Caco-2 (cell line): Measurements from ENCODE around the gene C1orf35. TPM values are rescaled to one million over a fixed set of nuclear protein-coding genes. Genes with fewer than 3 reads are reported as not detected.
A peak's percentile ranks its signal among the peaks of the same experiment; 100 is the strongest.

ENCODE experiments used
- BruUV-seq: library from RNA; stranded (reverse); fragments of 400-500 nt; replicated peaks from 2 replicates; lab custom pipeline; 2021; lab: Mats Ljungman, UMichigan
- CTCF ChIA-PET: fragments of 300-600 bp; sonication (Branson Sonifier 250); formaldehyde crosslinking; loops from one replicate; lab custom pipeline; 2022; ENCODE audit warnings: antibody characterized with exemption; lab: Charles Lee
- POLR2A ChIA-PET: fragments of 300-600 bp; sonication (Branson Sonifier 250); formaldehyde crosslinking; loops from one replicate; lab custom pipeline; 2022; ENCODE audit warnings: antibody characterized with exemption; lab: Charles Lee
- DNase-seq, 2 experiments: peaks; one replicate each; pipeline versions ENCODE4 v3.0.0 to v3.0.0-alpha.2; 2020 to 2022
- H3K27me3 ChIP-seq: replicated peaks from 2 replicates; pipeline ENCODE4 v1.6.0; 2011; ENCODE audit warnings: low read length; ENCODE audit not compliant: control insufficient read depth, insufficient read depth
- H3K36me3 ChIP-seq: 2 replicates; pipeline ENCODE4 v1.5.1; 2011; ENCODE audit warnings: low read length; ENCODE audit not compliant: control insufficient read depth, insufficient read depth
- H3K4me1 ChIP-seq: fragments of 250-450 bp; sonication (Bioruptor Pico); 2 replicates; pipeline ENCODE4 v1.5.1; 2020; ENCODE audit warnings: mild to moderate bottlenecking
- H3K4me3 ChIP-seq: 2 replicates; pipeline ENCODE4 v1.5.1; 2011; ENCODE audit warnings: low read depth, mild to moderate bottlenecking, control low read depth, low read length
- H3K9me3 ChIP-seq: fragments of 250-450 bp; sonication (Bioruptor Pico); 2 replicates; pipeline ENCODE4 v1.5.1; 2020; ENCODE audit warnings: mild to moderate bottlenecking, moderate library complexity
- H3K27ac Mint-ChIP-seq: one replicate; pipeline ENCODE4 v1.8.0; 2022; ENCODE audit warnings: mixed read lengths; ENCODE audit not compliant: unreplicated experiment
- H3K27me3 Mint-ChIP-seq: one replicate; pipeline ENCODE4 v1.8.0; 2022; ENCODE audit warnings: mixed read lengths; ENCODE audit not compliant: insufficient read depth, unreplicated experiment
- H3K36me3 Mint-ChIP-seq: one replicate; pipeline ENCODE4 v1.8.0; 2022; ENCODE audit warnings: mild to moderate bottlenecking, mixed read lengths; ENCODE audit not compliant: insufficient read depth, unreplicated experiment
- H3K4me1 Mint-ChIP-seq: one replicate; pipeline ENCODE4 v1.8.0; 2022; ENCODE audit warnings: low read depth, mixed read lengths; ENCODE audit not compliant: unreplicated experiment
- H3K4me3 Mint-ChIP-seq: one replicate; pipeline ENCODE4 v1.8.0; 2022; ENCODE audit warnings: mild to moderate bottlenecking, moderate library complexity, mixed read lengths; ENCODE audit not compliant: unreplicated experiment
- H3K9me3 Mint-ChIP-seq: one replicate; pipeline ENCODE4 v1.8.0; 2022; ENCODE audit warnings: mixed read lengths; ENCODE audit not compliant: unreplicated experiment
- CTCF ChIP-seq, 2 experiments: fragments of 200-600 bp in 1 of 2; IDR thresholded peaks; 1 replicate in 1 of 2; 2 replicates in 1 of 2; pipeline versions ENCODE4 v1.5.1 to v1.8.0; 2011 to 2022; ENCODE audit warnings: antibody characterized with exemption in 1 of 2, control low read depth in 1 of 2, inconsistent platforms in 1 of 2, low read depth in 1 of 2, low read length in 1 of 2, mild to moderate bottlenecking in 1 of 2, moderate library complexity in 1 of 2; ENCODE audit not compliant: insufficient read depth in 1 of 2, severe bottlenecking in 1 of 2, unreplicated experiment in 1 of 2
- intact Hi-C: fragments of 100-400 bp; cut with micrococcal nuclease; formaldehyde crosslinking; loops from one replicate; pipeline ENCODE4 v1.10.0; 2022; ENCODE audit not compliant: unreplicated experiment
- microRNA-seq: library from miRNA; unstranded; fragments of <30 nt; microRNA quantifications from one replicate; pipeline ENCODE4 v1.2.0, GENCODE V29; 2022
- total RNA-seq: library from RNA; stranded (reverse); gene quantifications from 2 replicates; pipeline ENCODE4 v1.2.3, GENCODE V29; 2022

The C1orf35 gene
- total RNA-seq, 1 experiment from 2014 or later = 34.5 TPM

DNA sequence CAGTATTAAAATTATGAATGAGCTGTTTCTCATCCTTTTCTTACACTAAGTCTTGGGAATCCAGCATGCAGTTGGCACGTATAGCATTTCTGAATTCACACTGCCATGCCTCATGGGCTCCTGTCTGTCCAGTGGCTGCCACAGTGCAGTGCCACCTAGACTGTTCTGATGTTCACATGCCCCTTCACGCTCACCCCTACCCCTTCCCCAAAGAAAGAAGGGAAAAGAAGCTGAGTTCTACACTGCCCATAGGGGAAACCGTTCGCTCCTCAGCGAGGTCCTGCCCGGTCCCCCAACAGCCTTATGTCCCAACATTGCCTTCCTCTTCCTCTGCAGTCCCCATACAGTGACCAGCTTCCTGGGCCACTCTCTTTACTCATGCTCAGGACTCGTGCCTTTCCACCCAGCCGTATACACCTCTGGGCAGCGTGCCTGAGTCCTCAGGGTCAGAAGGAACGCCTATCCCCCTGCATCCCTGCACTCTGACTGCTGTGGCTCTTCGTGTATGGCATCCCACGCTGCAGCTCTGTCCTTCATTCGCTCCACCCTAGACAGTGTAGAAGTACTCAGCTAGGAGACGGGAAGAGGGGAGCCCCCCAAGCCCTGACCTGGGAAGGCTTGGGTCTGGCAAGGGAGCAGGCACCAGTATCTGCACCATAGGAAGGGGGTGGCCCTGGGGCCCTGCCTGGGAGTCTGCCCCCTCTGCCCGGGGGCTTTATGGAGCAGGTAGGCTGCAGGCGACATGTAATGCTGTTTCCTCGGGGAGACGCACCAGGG, 44.8 kb downstream of the C1orf35 start:
- DNase-seq = no peak
- Histone ChIP-seq H3K36me3 (no peaks in the 10 kb centered on the region), H3K4me1 (no peaks in the 10 kb centered on the region), H3K27me3 (no peaks in the 10 kb centered on the region; the same call in 1 of the 2 replicates), H3K4me3 (peak overlapping the region; percentile 60), H3K9me3 (no peaks in the 10 kb centered on the region)
- POLR2A ChIA-PET = no interaction called here
- Mint-ChIP-seq H3K4me1 (no peaks in the 10 kb centered on the region), H3K36me3 (no peaks in the 10 kb centered on the region), H3K9me3 (peaks cover 17% of the 10 kb centered on the region), H3K27ac (no peak overlapping the region), H3K27me3 (peaks cover 22% of the 10 kb centered on the region), H3K4me3 (peak overlapping the region; percentile 73)
- intact Hi-C loops = no loop called here
- CTCF ChIA-PET = interaction anchor here (0.6 to 1.7 kb wide), 2 partner anchors 10 to 912 kb away, joined by 3 to 5 read pairs; no protein-coding TSS in a partner anchor
- no peak for TF ChIP-seq CTCF (IDR thresholded peaks at IDR 0.05; ENCODE audit: insufficient read depth in 1 of 2, low read depth in 1 of 2, low read length in 1 of 2, severe bottlenecking in 1 of 2, unreplicated experiment in 1 of 2)
- BruUV-seq = no TSS peak

Small RNAs within 50 kb of the gene (microRNA-seq; reads per million reads assigned to microRNA genes)
- gene MIR3620 = 11.7 reads per million, percentile 51 among the genes with 10 or more reads in this experiment

Other genes with a start within 250 kb of the C1orf35 start
- 0.32 and 0.68 TPM in 2 replicates for gene WNT9A, start 155.4 kb downstream of the C1orf35 start, total RNA-seq
- 0.09 TPM in 2 replicates for gene WNT3A, start 96.3 kb downstream of the C1orf35 start, total RNA-seq
- gene ARF1, start 20.6 kb downstream of the C1orf35 start, total RNA-seq = 374 and 378 TPM in 2 replicates
- 63.7 and 69.9 TPM in 2 replicates for gene MRPL55, start 6.0 kb upstream of the C1orf35 start, total RNA-seq
- 73.6 and 74.4 TPM in 2 replicates for gene GUK1, start 37.0 kb upstream of the C1orf35 start, total RNA-seq
- 1.1 and 1.5 TPM in 2 replicates for gene GJC2, start 46.6 kb upstream of the C1orf35 start, total RNA-seq
- 14.3 and 15.4 TPM in 2 replicates for gene IBA57, start 62.5 kb upstream of the C1orf35 start, total RNA-seq
- gene OBSCN, start 104.7 kb upstream of the C1orf35 start, total RNA-seq = 5.6 and 6.4 TPM in 2 replicates